Skin epidermis (tissue), 12 donors: Measurements from ENCODE around the gene BYSL.

ENCODE experiments used
- H3K27ac ChIP-seq, 21 experiments: fragments of 200-600 bp; sonication (generic) in 11 of 21; one replicate each; pipeline ENCODE4 v1.5.0; 2020; ENCODE audit warnings: mild to moderate bottlenecking in 3 of 21, inconsistent platforms in 2 of 21, moderate library complexity in 2 of 21
- H3K4me3 ChIP-seq, 7 experiments: fragments of 200-600 bp; sonication (generic) in 2 of 7; one replicate each; pipeline ENCODE4 v1.5.0; 2020; ENCODE audit warnings: inconsistent platforms in 2 of 7, mild to moderate bottlenecking in 2 of 7, moderate library complexity in 1 of 7

BYSL gene

GRCh38 chr6:41909727-41910126 is 11.6 kb upstream of the BYSL start:
- no peak overlapping the region for H3K27ac ChIP-seq
- no peak overlapping the region for H3K4me3 ChIP-seq

- H3K27ac ChIP-seq = no peak overlapping the region
- H3K4me3 ChIP-seq = no peak overlapping the region
These were observed 7.0 kb upstream of the BYSL start for GRCh38 chr6:41914343-41914742.

GRCh38 chr6:41914869-41915530 is 6.3 kb upstream of the BYSL start:
- no peak overlapping the region for H3K27ac ChIP-seq

GRCh38 chr6:41917528-41917927 is 3.8 kb upstream of the BYSL start:
- Histone ChIP-seq H3K27ac (peak overlapping the region in 7 of 21 experiments; percentile 9 to 57 (median 45)), H3K4me3 (no peak overlapping the region)

More at GRCh38 chr6:41914869-41915530, 6.3 kb upstream of the BYSL start:
- H3K4me3 ChIP-seq = no peak overlapping the region

GRCh38 chr6:41921712-41921998 is 356 bp downstream of the BYSL start:
- H3K27ac ChIP-seq = peak overlapping the region; percentile 79 to 99 (median 95)
- H3K4me3 ChIP-seq = peak overlapping the region; percentile 55 to 97 (median 73)

- peak overlapping the region; percentile 55 to 97 (median 73) for H3K4me3 ChIP-seq
- peak overlapping the region in 19 of 21 experiments; percentile 13 to 99 (median 96) for H3K27ac ChIP-seq
These were observed 855 bp downstream of the BYSL start for GRCh38 chr6:41922154-41922553.

GRCh38 chr6:41927253-41927652 is 6.0 kb downstream of the BYSL start:
- no peak overlapping the region for H3K4me3 ChIP-seq
- H3K27ac ChIP-seq = no peak overlapping the region

GRCh38 chr6:41929924-41930323 is 8.6 kb downstream of the BYSL start:
- H3K27ac ChIP-seq = no peak overlapping the region
- H3K4me3 ChIP-seq = no peak overlapping the region

GRCh38 chr6:41931792-41932191 is 10.5 kb downstream of the BYSL start:
- H3K4me3 ChIP-seq = no peak overlapping the region
- H3K27ac ChIP-seq = no peak overlapping the region

GRCh38 chr6:41932378-41932777 is 11.1 kb downstream of the BYSL start:
- Histone ChIP-seq H3K27ac (no peak overlapping the region), H3K4me3 (no peak overlapping the region)

- H3K27ac ChIP-seq = peak overlapping the region in 7 of 21 experiments; percentile 38 to 92 (median 63)
- H3K4me3 ChIP-seq = no peak overlapping the region
These were observed 13.2 kb downstream of the BYSL start for GRCh38 chr6:41934278-41935192.

- peak overlapping the region in 13 of 21 experiments; percentile 38 to 92 (median 65) for H3K27ac ChIP-seq
- H3K4me3 ChIP-seq = no peak overlapping the region
These were observed 13.9 kb downstream of the BYSL start for GRCh38 chr6:41935193-41935574.

GRCh38 chr6:41935685-41936072 is 14.4 kb downstream of the BYSL start:
- Histone ChIP-seq H3K4me3 (no peak overlapping the region), H3K27ac (peak overlapping the region in 17 of 21 experiments; percentile 4 to 92 (median 63))

- H3K4me3 ChIP-seq = no peak overlapping the region
- peak overlapping the region in 17 of 21 experiments; percentile 4 to 92 (median 64) for H3K27ac ChIP-seq
These were observed 15.0 kb downstream of the BYSL start for GRCh38 chr6:41936073-41936837.

GRCh38 chr6:41937472-41937860 is 16.2 kb downstream of the BYSL start:
- H3K4me3 ChIP-seq = no peak overlapping the region

GRCh38 chr6:41937861-41938574 is 16.7 kb downstream of the BYSL start:
- peak overlapping the region in 19 of 21 experiments; percentile 36 to 92 (median 81) for H3K27ac ChIP-seq
- peak overlapping the region in 1 of 7 experiments; percentile 83 for H3K4me3 ChIP-seq

More at GRCh38 chr6:41937472-41937860, 16.2 kb downstream of the BYSL start:
- H3K27ac ChIP-seq = peak overlapping the region in 13 of 21 experiments; percentile 16 to 92 (median 82)

GRCh38 chr6:41938590-41939175 is 17.4 kb downstream of the BYSL start:
- Histone ChIP-seq H3K4me3 (peak overlapping the region in 2 of 7 experiments; percentile 9 to 83), H3K27ac (peak overlapping the region in 19 of 21 experiments; percentile 58 to 92 (median 81))

- peak overlapping the region in 3 of 7 experiments; percentile 15 to 92 (median 83) for H3K4me3 ChIP-seq
- peak overlapping the region in 20 of 21 experiments; percentile 33 to 92 (median 80) for H3K27ac ChIP-seq
These were observed 18.0 kb downstream of the BYSL start for GRCh38 chr6:41939176-41939847.
